AG04449 (cell line): ENCODE measurements around the gene RAB10.
"Not testable (repeated sequence)": the region's sequence is repeated elsewhere in the genome, so short reads cannot be mapped to it uniquely, and the experiment has no call there.

Experiments used
- CTCF ChIA-PET: fragments of 350-600 bp; formaldehyde crosslinking; extraction: SDS; loops from one replicate; lab custom pipeline; 2021; ENCODE audit warnings: antibody characterized with exemption; lab: Yijun Ruan, JAX
- POLR2A ChIA-PET: fragments of 400-600, 350-600 bp; formaldehyde crosslinking; extraction: SDS; loops from one replicate; lab custom pipeline; 2020; ENCODE audit warnings: antibody characterized with exemption, inconsistent platforms; lab: Yijun Ruan, JAX
- DNase-seq: peaks from one replicate; pipeline ENCODE4 v3.0.0-alpha.2; 2010; ENCODE audit warnings: low read depth, low spot score
- H3K4me3 ChIP-seq: 2 replicates; pipeline ENCODE4 v1.5.1; 2011; ENCODE audit warnings: low read depth, mild to moderate bottlenecking, control low read depth, low read length
- TF ChIP-seq, protein P1 (sequence below): IDR thresholded peaks from one replicate; pipeline ENCODE4 v1.5.1; 2011; ENCODE audit warnings: mild to moderate bottlenecking, moderate library complexity, low read length, control low read depth, inconsistent platforms; ENCODE audit not compliant: insufficient read depth; ENCODE audit errors: missing control alignments

RAB10 gene

DNA sequence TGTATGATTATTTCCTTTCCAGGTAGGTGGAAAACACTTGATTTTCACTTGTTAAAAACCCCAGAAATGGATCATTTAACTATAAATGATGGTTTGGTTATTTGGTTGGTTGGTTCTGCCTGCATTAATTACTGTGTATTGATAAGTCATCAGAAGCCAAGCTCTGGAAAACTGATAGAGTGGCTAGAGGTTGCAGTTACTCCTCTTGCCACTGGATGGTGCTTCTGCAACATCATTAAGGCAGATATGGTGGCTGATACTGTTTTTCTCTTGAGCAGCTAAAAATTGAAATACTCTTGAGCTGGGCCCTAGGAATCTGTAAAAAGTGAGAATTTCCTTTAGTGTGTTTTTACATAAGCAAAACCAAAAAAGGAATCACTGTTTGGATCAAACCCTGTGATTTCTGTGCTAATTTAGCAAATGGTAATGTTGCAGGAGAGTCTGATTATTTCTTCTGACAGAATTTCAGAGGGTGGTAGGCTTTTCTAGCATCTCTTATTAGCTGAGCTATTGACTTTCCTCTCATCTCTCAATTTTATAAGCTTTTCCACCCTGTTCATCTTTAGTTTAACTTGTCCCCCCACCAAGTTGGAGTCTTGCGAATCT lies 54.3 kb downstream of the RAB10 start:
- H3K4me3 ChIP-seq, result no peak overlapping the region
- CTCF ChIA-PET, result interaction anchor here (0.5 to 3.2 kb wide), 22 partner anchors 9 to 131 kb away, joined by 3 to 33 read pairs (median 4); no protein-coding TSS in a partner anchor
- POLR2A ChIA-PET, result no interaction called here
- TF ChIP-seq, protein P1, sequence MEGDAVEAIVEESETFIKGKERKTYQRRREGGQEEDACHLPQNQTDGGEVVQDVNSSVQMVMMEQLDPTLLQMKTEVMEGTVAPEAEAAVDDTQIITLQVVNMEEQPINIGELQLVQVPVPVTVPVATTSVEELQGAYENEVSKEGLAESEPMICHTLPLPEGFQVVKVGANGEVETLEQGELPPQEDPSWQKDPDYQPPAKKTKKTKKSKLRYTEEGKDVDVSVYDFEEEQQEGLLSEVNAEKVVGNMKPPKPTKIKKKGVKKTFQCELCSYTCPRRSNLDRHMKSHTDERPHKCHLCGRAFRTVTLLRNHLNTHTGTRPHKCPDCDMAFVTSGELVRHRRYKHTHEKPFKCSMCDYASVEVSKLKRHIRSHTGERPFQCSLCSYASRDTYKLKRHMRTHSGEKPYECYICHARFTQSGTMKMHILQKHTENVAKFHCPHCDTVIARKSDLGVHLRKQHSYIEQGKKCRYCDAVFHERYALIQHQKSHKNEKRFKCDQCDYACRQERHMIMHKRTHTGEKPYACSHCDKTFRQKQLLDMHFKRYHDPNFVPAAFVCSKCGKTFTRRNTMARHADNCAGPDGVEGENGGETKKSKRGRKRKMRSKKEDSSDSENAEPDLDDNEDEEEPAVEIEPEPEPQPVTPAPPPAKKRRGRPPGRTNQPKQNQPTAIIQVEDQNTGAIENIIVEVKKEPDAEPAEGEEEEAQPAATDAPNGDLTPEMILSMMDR, result peak; percentile 60
- no peak for DNase-seq

DNA sequence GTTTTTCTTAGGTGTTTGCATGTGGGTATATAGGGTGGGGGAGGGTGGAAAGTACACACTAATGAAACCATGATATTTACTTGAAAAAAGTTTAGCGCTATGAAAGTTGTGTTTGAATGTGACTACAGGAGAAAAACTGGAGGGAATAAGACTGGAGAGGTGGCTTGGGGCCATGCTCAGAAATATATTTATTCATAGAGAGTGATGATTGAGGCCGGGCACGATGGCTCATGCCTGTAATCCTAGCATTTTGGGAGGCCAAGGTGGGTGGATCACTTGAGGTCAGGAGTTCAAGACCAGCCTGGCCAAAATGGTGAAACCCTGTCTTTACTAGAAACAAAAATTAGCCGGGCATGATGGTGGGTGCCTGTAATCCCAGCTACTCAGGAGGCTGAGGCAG lies 55.0 kb downstream of the RAB10 start:
- POLR2A ChIA-PET, DNase-seq, H3K4me3 ChIP-seq: not testable (repeated sequence)
- CTCF ChIA-PET, result interaction anchor here (1.3 to 3.2 kb wide), 5 partner anchors 8 to 60 kb away, joined by 3 to 33 read pairs (median 4); no protein-coding TSS in a partner anchor

DNA sequence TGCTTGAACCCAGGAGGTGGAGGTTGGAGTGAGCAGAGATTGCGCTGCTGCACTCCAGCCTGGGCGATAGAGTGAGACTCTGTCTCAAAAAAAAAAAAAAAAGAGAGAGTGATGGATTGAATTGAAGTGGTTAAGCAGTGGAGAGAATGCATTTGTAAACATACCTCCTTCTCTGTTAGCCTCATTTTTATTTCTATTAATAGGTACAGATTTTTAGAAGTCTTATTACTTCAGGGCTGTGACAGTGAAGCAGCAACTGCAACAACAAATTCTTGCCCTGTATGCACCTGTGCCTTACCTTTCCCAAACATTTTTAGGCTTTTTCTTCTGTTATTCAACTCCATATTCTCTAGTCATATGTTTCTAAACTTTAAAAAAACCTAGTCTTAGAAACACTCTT lies 55.5 kb downstream of the RAB10 start:
- CTCF ChIA-PET, result interaction anchor here (3.2 kb wide), 1 partner anchor 12 kb away, joined by 33 read pairs; no protein-coding TSS in a partner anchor
- POLR2A ChIA-PET, result no interaction called here
- no peak for DNase-seq
- TF ChIP-seq, protein P1, result no peak
- no peak overlapping the region for H3K4me3 ChIP-seq

DNA sequence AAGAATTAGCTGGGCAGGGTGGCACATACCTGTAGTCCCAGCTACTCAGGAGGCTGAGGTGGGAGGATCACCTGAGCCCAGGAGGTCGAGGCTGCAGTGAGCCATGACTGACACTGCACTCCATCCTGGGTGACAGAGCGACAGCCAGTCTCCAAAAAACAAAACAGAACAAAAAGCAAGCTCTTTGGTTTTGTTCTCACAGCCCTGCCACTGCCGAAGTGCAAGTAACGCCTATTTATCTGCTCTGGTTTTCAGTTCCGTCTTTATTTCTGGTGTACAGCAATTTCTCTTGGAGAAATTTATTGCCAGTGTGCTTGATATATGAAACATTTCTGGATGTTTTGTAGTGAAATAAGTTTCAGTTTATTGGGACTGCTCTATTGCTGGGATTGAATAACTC lies 61.9 kb downstream of the RAB10 start:
- TF ChIP-seq, protein P1, result no peak
- POLR2A ChIA-PET, result no interaction called here
- no peak for DNase-seq
- CTCF ChIA-PET, result interaction anchor here (1.0 to 1.6 kb wide), 2 partner anchors 9 to 15 kb away, joined by 3 to 4 read pairs; no protein-coding TSS in a partner anchor
- no peak overlapping the region for H3K4me3 ChIP-seq

DNA sequence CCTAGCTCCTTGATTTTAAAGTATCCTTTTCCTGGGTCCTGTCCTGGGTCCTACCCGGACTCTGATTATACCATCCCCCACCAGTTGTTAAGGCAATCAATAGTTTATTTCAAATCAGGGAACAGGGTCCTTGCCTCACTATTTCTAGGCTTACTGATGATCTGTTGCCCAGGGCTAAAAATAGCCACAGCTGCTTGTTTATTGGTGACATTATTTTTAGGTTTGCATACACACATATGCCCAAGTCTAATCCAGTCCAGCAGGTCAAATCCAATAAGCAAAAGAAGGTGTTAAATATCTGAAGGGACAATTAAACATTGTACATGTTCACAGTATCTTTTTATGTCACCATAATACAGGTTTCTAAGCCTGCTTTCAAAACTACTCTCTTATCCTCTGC lies 66.0 kb downstream of the RAB10 start:
- DNase-seq, result no peak
- CTCF ChIA-PET, result interaction anchor here (1.6 kb wide), 1 partner anchor 12 kb away, joined by 5 read pairs; no protein-coding TSS in a partner anchor
- H3K4me3 ChIP-seq, result no peak overlapping the region
- TF ChIP-seq, protein P1, result no peak
- POLR2A ChIA-PET, result no interaction called here

DNA sequence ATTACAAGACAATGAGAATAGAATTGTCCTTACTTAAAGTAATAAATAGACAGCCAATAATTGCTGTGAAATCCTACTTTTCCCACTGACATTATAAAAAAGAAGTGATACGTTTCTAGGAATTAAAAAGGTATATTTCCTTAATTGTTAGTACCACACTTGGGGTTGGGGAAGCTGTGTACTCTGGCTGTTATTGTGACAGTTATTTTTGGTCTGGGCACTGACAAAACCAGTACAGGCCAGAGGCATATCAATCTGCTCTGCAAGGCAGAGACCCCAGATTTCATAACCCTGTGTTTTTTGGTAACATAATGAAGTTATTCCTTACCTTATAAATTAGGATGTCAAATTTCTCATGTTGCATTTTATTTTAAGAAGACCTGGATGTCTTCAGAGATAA lies 66.5 kb downstream of the RAB10 start:
- ChIA-PET POLR2A (no interaction called here), CTCF (interaction anchor here (1.5 to 1.6 kb wide), 2 partner anchors 12 to 14 kb away, joined by 5 to 6 read pairs; no protein-coding TSS in a partner anchor)
- no peak for DNase-seq
- TF ChIP-seq, protein P1, result no peak
- H3K4me3 ChIP-seq, result no peak overlapping the region
